Measurements from ENCODE around the gene CAMTA1.

Gene CAMTA1

GRCh38 chr1:7652061-7652460 is 866.8 kb downstream of the CAMTA1 start:
- Histone ChIP-seq H3K9ac (peak overlapping the region in 4 of 11 experiments; percentile 7 to 27 (median 16); a peak in 3 of 22 replicates), H3K27me3 (no peaks in the 10 kb centered on the region), H3K4me1 (peaks cover 14 to 61% (median 49%) of the 10 kb centered on the region in 10 experiments), H3K36me3 (no peaks in the 10 kb centered on the region), H3K4me2 (peak overlapping the region in 10 of 11 experiments; percentile 9 to 62 (median 38); a peak in 15 of 22 replicates), H4K20me1 (no peaks in the 10 kb centered on the region; a peak in 1 of 22 replicates), H3K4me3 (no peak overlapping the region), H3K9me3 (replicated peaks in 1 of 11) (no peaks in the 10 kb centered on the region), H3K27ac (peak overlapping the region in 7 of 11 experiments; percentile 6 to 90 (median 46); a peak in 8 of 22 replicates)
- TF ChIP-seq Cebpa-rat (IDR thresholded peaks at IDR 0.05): no peak

DNA sequence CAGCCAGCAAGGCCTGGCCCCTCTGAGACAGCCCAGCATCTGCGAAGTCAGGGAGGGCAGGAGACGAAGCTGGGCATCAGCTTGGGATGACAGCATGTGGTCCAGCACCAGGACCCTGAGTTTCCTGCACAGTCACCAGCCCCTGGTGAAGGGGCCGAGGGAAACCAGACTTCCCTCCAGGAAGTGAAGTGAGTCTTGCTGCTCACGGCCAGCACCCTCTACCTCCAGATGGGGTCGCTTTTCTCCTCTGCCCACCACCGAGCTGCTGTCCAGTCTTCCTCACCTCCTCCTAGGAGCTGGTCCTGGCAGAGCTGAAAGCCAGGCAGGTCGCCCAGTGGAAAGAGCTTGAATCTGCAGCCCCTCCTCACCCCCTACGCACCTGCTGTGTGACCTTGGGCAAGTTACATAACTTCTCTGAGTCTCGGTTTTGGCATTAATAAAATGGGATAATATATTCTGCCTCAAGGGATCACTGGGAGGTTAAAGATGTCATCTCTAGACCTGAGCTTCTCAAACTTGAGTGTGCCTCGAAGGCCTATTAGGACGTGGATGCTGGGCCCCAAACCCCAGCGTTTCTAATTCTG is 867.4 kb downstream of the CAMTA1 start:
- peak overlapping the region in 10 of 11 experiments; percentile 9 to 62 (median 38); a peak in 15 of 22 replicates for H3K4me2 ChIP-seq
- peak overlapping the region in 7 of 11 experiments; percentile 6 to 90 (median 46); a peak in 8 of 22 replicates for H3K27ac ChIP-seq
- no peak for TF ChIP-seq Cebpa-rat (IDR thresholded peaks at IDR 0.05)
- no peaks in the 10 kb centered on the region for H3K36me3 ChIP-seq
- no peaks in the 10 kb centered on the region; a peak in 1 of 22 replicates for H4K20me1 ChIP-seq
- H3K4me1 ChIP-seq: peaks cover 14 to 57% (median 46%) of the 10 kb centered on the region in 10 experiments
- H3K9ac ChIP-seq: peak overlapping the region in 4 of 11 experiments; percentile 7 to 27 (median 16); a peak in 3 of 22 replicates
- H3K4me3 ChIP-seq: no peak overlapping the region
- no peaks in the 10 kb centered on the region for H3K27me3 ChIP-seq
- H3K9me3 ChIP-seq (replicated peaks in 1 of 11): no peaks in the 10 kb centered on the region

DNA sequence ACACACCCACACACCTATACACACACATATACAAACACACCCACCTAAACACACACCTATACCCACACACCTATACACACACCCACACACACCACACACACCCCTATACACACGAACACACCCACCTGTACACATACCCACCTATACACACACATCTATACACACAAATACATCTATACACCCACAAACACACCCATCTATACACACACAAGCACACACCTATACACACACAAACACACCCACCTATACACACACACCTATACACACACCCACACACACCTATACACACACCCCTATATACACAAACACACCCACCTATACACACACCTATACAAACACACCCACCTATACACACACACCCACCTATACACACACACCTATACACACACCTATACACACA is 869.5 kb downstream of the CAMTA1 start:
- Histone ChIP-seq H3K9ac (no peak overlapping the region), H3K4me2 (no peak overlapping the region), H3K27ac (no peak overlapping the region), H3K9me3 (replicated peaks in 1 of 11) (peaks cover 0 to 8% (median 0%) of the 10 kb centered on the region in 11 experiments; a peak in 3 of 22 replicates), H3K36me3 (no peaks in the 10 kb centered on the region), H4K20me1 (no peaks in the 10 kb centered on the region; a peak in 1 of 22 replicates), H3K27me3 (no peaks in the 10 kb centered on the region), H3K4me1 (peaks cover 0 to 43% (median 31%) of the 10 kb centered on the region in 10 experiments; a peak in 17 of 20 replicates), H3K4me3 (no peak overlapping the region)
- no peak for TF ChIP-seq Cebpa-rat (IDR thresholded peaks at IDR 0.05)

DNA sequence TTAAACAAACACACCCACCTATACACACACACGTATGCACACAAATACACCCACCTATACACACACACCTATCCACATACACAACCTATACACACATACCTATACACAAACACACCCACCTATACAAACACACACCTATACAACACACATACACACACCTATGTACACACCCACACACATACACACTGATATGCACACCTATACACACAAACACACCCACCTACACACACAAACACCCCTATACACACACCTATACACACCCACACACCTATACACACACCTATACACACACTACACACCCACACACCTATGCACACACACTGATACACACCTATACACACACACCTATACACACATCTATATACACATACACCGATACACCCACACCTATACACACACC is 870.1 kb downstream of the CAMTA1 start:
- Histone ChIP-seq H3K4me3 (no peak overlapping the region), H3K36me3 (no peaks in the 10 kb centered on the region), H3K27ac (no peak overlapping the region), H3K9me3 (replicated peaks in 1 of 11) (peaks cover 0 to 8% (median 0%) of the 10 kb centered on the region in 11 experiments; a peak in 3 of 22 replicates), H3K27me3 (no peaks in the 10 kb centered on the region), H4K20me1 (no peaks in the 10 kb centered on the region; a peak in 1 of 22 replicates), H3K9ac (no peak overlapping the region), H3K4me2 (no peak overlapping the region), H3K4me1 (peaks cover 0 to 40% (median 25%) of the 10 kb centered on the region in 10 experiments; a peak in 16 of 20 replicates)
- TF ChIP-seq Cebpa-rat (IDR thresholded peaks at IDR 0.05): no peak

- Histone ChIP-seq H3K4me1 (peaks cover 0 to 39% (median 19%) of the 10 kb centered on the region in 10 experiments; a peak in 16 of 20 replicates), H3K9me3 (replicated peaks in 1 of 11) (peaks cover 0 to 8% (median 0%) of the 10 kb centered on the region in 11 experiments; a peak in 3 of 22 replicates), H3K27me3 (no peaks in the 10 kb centered on the region), H3K36me3 (no peaks in the 10 kb centered on the region), H3K9ac (no peak overlapping the region), H3K27ac (no peak overlapping the region), H4K20me1 (no peaks in the 10 kb centered on the region; a peak in 1 of 22 replicates), H3K4me3 (no peak overlapping the region), H3K4me2 (no peak overlapping the region)
- TF ChIP-seq Cebpa-rat (IDR thresholded peaks at IDR 0.05): no peak
Observed at GRCh38 chr1:7656557-7657215, 871.4 kb downstream of the CAMTA1 start.

DNA sequence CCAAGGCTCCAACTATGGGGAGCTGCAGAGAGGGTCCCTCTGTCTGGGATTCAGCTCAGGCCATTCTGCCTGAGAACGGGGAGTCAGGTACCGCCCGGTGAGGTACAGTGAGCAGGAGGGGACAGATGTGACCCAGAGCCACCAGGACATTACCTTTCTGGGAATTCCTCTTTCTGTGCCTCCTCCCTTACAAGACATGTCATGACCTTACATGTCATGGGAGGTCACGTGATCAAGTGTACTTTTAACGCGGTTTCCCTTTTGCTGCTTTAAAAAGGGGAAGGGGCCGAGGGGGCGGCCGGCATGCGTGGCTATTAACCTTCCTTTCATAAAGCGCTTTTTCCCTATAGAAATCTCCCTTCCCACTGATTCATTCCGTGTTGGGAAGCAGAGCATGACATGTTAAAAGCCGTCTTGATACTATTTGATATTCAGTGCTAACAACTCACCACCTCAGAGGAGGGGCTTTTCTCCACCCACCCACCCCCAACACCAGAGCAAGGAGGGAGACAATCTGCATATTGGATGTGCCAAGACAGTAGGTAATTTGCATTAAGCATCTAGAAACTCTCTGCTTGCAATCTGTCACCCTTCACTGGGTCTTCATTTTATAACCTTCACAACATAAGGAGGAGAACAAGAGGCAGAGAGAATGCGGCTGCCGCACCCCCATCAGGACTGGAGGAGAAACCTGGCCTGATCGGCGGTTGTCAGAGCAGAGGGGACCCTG is 872.2 kb downstream of the CAMTA1 start:
- Histone ChIP-seq H4K20me1 (no peaks in the 10 kb centered on the region; a peak in 1 of 22 replicates), H3K4me2 (no peak overlapping the region), H3K4me3 (no peak overlapping the region)

GRCh38 chr1:7658099-7658498 is 872.8 kb downstream of the CAMTA1 start:
- Histone ChIP-seq H4K20me1 (no peaks in the 10 kb centered on the region; a peak in 1 of 22 replicates), H3K9me3 (replicated peaks in 1 of 11) (peaks cover 0 to 8% (median 0%) of the 10 kb centered on the region in 11 experiments; a peak in 3 of 22 replicates), H3K36me3 (no peaks in the 10 kb centered on the region), H3K27me3 (no peaks in the 10 kb centered on the region), H3K9ac (no peak overlapping the region), H3K4me1 (peaks cover 0 to 37% (median 10%) of the 10 kb centered on the region in 10 experiments; a peak in 13 of 20 replicates), H3K4me2 (no peak overlapping the region), H3K27ac (no peak overlapping the region), H3K4me3 (no peak overlapping the region)
- no peak for TF ChIP-seq Cebpa-rat (IDR thresholded peaks at IDR 0.05)

More for the DNA sequence above, 872.2 kb downstream of the CAMTA1 start:
- Histone ChIP-seq H3K27ac (no peak overlapping the region), H3K9me3 (replicated peaks in 1 of 11) (peaks cover 0 to 8% (median 0%) of the 10 kb centered on the region in 11 experiments; a peak in 3 of 22 replicates), H3K36me3 (no peaks in the 10 kb centered on the region), H3K9ac (no peak overlapping the region), H3K27me3 (no peaks in the 10 kb centered on the region), H3K4me1 (peaks cover 0 to 35% (median 12%) of the 10 kb centered on the region in 10 experiments; a peak in 16 of 20 replicates)
- TF ChIP-seq Cebpa-rat (IDR thresholded peaks at IDR 0.05): no peak

GRCh38 chr1:7659514-7659913 is 874.3 kb downstream of the CAMTA1 start:
- peaks cover 0 to 33% (median 3%) of the 10 kb centered on the region in 10 experiments; a peak in 13 of 20 replicates for H3K4me1 ChIP-seq
- peak overlapping the region in 4 of 11 experiments; percentile 3 to 15 (median 9); a peak in 5 of 22 replicates for H3K4me2 ChIP-seq
- TF ChIP-seq Cebpa-rat (IDR thresholded peaks at IDR 0.05): no peak
- H3K27ac ChIP-seq: no peak overlapping the region
- peaks cover 0 to 8% (median 0%) of the 10 kb centered on the region in 11 experiments; a peak in 3 of 22 replicates for H3K9me3 ChIP-seq (replicated peaks in 1 of 11)
- no peak overlapping the region for H3K4me3 ChIP-seq
- H3K36me3 ChIP-seq: no peaks in the 10 kb centered on the region
- H3K9ac ChIP-seq: no peak overlapping the region
- H3K27me3 ChIP-seq: no peaks in the 10 kb centered on the region
- H4K20me1 ChIP-seq: no peaks in the 10 kb centered on the region; a peak in 1 of 22 replicates

Data from BLaER1 treated with 17β-estradiol and CSF1 and Interleukin-3, amounts not matched to agents 10 nM and 100 nM (cell line).